HG03521 (cell line): ENCODE measurements around the gene CAMK2G.
A peak's percentile ranks its signal among the peaks of the same experiment; 100 is the strongest.

ENCODE experiments used
- ATAC-seq: cut with Tn5 transposase; IDR thresholded peaks from one replicate; pipeline ENCODE4 v1.9.1; 2021; ENCODE audit warnings: mild to moderate bottlenecking, moderate library complexity; ENCODE audit not compliant: unreplicated experiment

The CAMK2G gene

DNA sequence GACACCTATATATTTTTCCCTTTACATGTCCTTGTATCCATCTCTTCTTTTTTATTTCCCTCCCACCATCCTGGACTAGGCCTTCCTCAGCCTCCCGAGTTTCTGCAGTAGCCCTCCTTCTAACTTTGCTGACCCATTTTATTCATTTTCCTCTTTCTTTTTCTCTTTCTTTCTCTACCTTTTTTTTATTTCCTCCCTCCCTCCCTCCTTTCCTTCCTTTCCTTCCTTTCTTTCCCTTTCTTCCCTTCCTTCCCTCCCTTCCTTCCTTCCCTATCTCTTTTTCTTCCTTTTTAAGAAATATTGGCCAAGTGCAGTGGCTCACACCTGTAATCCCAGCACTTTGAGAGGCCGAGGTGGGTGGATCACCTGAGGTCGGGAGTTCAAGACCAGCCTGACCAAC lies 9.7 kb upstream of the CAMK2G start:
- no peak for ATAC-seq

DNA sequence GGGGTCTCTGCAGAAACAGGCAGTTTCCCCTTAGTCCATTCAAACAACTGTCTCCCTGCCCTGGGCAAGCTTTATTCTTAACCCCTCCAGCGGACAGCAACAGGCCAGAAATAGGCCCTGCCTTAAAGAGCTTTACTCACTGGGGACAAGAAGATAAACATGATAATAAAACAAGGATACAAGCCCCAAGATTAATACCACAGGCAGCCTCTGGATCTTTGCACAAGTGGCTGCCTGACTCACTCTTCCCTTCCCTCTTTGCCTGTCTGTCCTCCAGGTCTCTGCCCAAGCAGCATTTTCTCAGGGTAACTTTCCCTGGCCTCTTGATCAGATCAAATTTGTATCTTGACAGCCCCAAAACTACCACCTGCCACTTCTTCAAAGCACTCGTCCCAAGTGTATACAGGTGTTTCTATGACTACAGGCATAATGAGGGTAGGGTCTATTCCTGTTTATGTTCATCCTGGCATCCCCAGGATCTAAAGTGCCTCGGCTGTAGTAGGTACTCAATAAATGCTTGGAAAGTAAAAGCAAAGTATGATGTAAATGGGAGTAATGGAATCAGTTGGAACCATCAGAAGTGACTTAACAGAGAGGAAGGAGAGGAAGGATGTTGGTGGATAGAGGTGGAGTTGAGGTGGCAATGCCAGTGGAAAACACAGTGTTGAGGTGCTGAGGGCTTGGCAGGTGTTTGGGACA lies 7.0 kb upstream of the CAMK2G start:
- no peak for ATAC-seq

DNA sequence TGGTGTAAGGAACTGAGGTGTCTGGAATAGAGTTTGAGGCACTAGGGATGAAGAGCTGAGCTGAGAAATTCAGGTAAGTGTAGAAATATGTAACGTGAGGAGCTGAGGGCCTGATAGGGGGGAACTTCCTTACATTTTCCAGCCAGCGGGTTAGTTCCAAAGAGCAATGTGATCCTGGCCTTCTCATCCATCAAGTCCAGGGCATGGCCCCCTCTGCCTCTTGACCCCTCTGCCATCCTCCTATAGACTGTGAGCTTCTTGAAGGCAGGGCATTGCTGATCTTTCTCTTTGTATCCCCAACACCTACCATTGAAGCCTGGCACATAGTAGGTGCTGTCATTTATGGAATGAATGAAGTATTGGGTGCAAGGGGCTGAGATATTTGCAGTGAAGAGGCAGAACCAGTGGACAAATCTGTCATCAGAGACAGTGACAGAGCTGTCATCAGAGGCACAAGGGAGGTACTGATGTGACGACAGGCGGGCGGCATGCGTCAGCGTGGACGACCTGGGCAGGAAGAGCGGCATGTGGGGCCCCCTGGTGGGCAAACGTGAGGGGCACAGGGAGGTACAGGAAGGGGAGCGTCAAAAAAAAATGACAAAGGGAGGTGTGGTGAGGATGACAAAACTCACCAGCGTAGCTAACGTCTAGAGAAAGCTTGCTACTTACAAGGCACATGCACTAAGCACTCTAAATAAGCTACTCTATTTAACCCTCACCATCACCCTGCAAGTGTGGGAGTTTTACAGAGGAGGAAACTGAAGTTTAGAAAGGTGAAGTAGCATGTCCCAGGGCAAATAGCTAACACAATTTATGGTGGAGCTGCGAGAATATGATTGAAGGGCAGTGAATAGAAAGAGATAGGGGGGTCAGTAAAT lies 5.2 kb upstream of the CAMK2G start:
- ATAC-seq, result peak; percentile 73

DNA sequence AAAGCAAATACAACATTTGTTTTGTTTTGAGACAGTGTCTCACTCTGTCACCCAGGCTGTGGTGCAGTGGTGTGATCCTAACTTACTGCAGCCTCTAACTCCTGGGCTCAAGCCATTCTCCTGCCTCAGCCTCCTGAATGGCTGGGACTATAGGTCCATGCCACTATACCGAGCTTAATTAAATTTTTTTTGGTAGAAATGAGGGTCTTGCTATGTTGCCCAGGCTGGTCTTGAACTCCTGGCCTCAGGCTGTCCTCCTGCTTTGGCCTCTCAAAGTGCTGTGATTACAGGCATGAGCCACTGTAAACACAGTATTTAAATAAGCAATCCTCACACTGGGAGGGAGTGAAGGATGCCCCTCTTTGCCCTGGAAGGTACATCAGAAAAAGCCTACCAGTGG lies 4.0 kb upstream of the CAMK2G start:
- ATAC-seq, result no peak

DNA sequence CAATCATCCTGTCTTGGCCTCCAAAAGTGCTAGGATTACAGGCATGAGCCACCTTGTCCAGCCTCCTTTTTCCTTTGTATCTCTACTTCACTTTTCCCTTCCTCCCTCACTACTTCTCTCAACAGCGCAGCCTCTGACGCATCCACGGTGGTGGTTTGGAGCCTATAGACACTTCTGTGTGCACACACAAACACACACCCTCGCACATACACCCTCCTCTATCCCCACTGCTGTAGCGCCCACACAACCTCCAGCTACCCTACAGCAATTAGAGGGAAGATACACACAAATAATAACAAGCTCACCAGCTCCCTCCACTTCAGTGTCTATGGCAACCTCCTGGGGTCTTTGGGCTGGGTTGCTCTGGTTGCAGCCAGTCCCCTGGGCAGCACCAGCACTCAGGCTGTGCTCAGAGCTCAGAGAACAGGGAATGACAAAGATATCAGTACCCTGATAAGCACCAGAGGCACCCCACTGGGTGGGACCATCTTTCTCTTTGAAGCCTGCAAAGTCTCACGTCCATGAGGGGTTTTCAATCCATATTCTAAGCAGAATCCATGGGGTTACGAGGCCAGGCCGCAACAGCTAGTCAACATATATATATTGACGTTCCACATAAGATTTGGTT lies 3.3 kb upstream of the CAMK2G start:
- no peak for ATAC-seq

DNA sequence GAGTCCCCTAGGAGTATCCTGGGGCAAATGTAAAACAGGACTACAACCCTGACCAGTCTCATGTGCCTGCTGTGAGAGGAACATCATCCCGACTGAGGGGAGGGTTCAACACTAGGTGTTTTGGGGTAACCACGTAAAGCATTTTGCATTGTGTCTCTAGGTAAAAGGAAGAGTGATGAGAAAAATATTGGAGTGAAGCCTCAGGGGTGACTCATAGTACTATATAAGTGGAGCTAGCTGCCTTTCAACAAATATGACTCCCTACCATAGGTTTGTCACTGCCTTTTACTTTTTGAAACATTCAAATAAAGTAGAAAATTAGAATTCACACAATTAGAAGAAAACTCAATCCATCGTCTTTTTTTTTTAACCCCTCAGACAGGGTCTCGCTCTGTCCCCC lies 2.6 kb upstream of the CAMK2G start:
- no peak for ATAC-seq

DNA sequence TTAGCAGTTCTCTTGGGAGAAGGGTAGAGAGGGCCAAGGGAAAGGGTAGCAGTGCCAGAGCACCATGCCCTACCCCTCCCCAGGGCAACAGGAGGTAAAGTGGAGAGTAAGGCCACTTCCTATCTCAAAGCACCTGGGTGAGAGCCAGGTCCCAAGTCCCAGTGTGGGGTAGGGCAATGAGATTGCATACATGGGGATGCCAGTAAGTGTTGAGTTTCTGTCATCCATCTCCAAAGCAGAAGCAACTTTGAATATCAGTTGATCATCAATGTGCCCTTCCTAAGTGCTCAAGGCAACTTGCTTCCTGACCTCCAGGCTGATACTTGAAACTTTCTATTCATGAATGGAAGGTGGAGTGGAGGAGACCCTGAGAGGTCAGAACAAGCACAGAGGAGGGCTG lies 2.2 kb upstream of the CAMK2G start:
- no peak for ATAC-seq

DNA sequence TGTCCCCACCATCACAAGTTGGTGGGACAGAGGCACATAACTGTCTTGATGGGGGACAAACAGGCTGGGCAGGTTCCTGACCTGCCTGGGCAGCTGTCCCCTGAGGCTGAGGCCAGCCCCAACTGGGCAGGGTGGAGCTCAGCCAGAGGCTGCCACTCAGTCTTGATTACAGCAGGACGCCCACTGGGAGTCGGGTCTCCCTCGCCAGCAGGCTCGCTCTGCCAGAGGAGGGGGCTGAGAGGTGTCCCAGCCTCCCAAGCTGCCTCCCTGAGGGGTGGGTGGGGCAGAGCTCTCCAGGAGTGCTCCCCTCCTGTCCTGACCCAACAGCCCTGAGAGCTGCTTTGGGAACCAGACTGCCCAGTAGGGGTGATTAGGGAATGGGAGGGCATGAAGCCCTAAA lies 1.8 kb upstream of the CAMK2G start:
- no peak for ATAC-seq

DNA sequence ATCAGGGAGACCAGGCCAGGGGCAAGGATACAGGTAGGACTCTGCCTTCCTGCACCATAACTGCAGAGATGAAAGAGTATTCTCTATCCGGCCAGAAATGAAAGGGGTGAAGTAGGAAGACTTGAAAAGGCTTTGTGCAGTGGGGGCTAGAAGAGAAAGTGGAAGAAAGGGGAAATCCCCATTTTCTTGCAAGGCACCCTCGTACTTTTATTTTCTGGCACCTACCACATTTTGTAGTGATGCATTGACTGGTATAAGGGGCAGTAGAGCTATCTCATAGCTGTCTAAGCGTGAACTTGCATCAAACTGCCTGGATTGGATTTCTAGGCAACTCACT lies 752 bp upstream of the CAMK2G start:
- peak; percentile 1 for ATAC-seq

DNA sequence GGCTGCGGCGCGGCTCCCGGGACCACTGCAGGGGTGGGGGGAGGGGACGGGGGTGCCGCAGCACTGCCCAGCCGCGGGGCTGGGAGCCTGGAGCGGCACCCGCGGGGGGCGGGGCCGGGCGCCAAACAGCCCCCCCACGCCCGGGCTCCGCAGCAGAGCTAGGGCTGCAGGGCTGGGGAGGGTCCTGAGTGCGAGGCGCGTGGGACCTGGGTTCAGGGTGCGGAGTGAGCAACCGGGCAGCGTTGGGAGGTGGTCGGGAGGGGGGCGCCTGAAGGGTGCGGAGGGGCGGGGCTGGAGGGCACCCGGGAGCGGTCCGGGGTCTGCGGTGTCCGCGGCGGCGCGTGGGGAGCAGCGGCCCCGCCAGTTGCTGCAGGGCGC lies 528 bp downstream of the CAMK2G start:
- no peak for ATAC-seq

DNA sequence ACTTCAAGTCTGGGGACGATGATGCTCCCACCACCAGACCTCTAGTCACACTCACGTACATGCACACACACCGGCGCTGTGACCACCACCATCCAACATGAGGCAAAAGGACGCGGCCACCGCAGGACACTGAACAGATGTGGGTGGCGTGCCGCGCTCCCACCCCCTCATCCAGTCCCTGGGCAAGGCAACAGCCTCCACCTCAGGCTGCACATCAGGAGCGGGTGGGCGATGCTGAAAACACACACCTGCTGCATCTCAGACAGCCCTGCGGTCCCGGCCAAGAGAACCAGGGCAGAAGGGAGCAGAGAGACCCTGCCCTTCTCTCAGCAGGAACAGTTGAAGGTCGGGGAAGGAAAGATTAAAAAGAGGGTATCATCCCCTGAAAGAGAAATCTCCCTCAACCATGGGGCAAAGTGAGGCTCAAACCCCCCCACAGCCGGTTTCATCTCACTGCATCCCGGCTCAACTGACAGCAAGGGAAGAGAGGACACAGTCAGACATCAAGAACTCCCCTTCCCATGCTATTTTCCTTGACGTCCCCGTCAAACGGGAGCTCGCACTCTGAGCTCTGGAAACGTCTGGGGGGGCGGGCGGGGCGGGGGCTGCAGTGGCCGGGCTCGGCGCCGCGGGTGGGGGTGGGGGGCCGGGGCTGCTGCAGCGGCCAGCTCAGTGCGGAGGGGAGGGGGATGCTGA lies 1.1 kb downstream of the CAMK2G start:
- ATAC-seq, result no peak

DNA sequence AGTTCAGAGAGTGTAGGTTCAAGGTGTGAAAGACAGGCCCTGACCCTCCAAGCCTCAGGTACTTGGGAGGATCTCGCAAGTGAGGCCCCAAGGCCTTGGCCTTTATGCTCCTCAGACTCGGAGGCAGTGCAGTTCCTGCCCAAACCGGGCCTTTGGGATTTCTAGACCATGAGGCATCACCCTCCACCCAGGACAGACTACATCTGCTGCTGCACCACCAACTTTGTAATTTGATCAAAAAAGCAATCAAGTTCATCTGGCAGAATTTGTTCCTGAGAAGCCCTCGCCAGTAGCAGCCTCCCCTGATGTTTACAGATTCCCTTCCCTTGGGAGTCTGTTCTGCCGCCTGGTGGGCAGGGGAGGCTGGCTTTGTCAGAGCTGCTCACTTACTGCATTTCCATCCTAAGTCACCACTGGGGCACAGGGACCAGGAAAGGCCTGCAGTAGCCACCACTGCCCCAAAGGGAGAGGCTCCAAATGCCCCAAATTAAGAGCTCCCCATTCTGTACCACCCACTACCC lies 2.1 kb downstream of the CAMK2G start:
- no peak for ATAC-seq

DNA sequence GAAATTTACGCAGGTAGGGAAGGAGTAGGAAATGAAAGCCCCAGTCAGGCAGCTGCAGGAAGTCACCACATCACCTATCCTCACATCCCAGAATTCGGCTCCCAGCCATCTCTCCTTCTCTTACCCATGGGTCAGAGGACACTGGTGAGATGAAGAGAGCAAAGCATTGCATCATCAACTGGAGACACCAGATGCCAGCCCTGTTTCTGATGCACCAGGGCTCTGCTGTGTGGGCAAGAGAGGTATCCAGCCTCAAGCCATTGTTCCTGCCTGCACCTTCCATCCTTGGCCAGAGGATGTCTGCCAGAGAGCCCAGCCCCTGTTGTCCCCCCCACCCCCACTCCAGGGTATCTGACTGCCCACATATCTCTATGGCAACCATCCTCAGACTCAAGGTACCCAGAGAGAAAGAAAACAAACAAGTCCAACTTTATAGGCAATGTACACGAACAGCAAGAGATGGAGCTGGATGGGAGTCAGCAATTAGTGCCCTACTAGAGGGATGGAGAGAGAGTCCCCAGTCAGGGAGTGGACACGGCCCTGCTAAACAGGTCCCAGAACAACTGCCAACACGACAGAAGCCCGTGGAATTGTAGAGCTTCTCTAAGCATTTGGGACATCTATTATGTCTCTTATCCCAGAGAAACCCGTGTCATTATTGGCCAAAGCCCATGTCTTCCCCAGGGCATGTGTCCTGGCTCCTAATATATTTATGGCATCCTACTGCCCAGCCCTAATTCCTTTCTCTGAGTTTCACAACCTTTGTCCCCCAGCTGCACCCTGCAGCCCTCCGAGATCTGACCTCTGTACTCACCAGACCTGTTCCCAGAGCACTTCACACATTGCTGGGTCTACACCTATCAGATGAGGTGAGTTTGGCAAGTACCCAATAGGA lies 2.8 kb downstream of the CAMK2G start:
- no peak for ATAC-seq

DNA sequence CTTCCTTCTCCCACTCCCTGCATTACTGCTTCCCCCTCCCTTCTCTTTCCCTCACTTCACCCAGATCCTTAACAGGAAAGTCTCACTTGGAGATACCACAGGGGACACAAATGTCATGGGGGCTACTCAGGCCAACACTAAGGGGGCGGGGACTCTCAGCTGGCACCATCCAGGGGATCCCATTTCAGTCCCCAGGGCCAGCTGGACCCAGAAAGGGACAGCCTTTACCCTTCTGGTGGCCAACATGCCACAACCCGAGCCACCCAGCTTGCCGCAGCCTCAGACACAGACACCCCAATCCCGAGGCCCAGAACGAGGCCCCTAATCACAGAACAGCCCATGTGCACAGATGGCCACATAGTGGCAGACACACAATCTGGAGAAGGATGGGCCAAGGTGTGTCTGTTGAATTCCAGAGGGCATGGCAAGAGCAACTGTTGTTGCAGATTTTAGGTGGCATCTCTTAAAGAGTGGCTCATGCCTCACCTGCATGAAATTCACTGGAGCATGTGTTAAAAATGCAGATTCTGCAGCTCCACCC lies 5.6 kb downstream of the CAMK2G start:
- no peak for ATAC-seq

DNA sequence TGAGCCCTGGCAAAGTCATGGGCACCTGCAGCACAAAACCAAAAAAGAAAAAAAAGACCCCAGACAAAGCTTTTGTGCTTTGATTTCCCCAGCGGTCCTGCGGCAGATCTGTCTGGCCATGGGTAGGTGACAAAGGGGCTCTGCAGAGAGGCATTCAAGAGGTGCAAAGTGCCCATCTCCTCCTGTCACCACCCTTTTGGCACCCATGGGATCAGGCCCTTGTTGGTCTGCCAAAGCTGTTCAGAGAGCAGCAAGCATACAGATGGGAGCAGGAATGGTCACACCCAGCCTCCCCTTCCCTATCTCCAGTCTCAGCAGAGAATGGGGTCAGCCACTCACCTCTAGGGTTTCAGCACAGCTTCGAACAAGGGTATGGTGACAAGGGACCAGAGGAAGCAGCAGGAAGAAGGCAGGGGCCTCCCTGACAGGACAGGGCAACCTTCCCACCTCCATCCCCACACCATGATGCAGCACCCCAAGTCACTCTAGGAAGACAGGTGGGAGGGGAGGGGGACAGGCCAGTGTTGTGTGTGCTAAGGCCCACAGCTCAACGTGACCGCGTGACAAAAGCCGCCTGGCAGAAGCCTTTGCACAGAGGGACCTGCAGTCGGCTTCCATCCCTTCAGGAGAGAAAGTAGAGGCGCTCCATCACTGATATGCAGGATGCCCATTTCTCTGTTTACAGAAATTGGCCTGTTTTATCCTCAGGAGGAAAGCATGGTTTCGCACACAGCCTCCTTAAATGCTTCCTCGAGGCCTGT lies 6.3 kb downstream of the CAMK2G start:
- ATAC-seq, result no peak

DNA sequence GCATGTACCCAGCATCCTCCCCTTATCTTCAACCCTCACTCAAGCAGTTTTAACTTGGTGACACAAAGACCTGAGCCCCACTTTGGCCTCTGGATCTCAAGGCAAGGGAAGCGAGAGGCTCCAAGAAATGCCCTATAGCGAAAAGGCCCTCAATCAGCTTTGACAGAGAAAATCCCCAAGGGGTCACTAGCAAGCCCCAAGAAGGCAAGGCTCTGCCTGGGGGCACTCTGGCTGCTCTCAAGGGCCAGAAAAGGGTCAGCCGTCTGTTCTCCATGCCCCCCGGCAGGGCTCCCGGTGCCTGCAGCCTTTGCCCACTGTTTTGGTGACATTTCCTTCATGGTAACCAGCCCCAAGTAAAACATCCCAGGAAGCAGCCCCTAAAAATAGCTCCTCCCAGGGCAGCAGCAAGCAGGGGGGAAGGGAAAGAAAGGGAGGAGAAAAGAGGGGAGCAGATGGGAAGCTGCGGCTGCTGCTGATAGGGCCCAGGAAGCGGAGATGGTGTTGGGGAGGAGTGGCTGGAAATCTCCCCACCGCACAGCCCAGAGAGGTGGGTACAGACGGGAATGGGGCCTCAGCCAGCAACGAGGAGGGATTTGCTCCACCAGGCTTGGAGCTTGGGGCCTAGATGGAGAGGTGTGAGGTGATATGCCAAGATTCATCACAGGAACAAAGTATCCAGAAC lies 7.1 kb downstream of the CAMK2G start:
- no peak for ATAC-seq

DNA sequence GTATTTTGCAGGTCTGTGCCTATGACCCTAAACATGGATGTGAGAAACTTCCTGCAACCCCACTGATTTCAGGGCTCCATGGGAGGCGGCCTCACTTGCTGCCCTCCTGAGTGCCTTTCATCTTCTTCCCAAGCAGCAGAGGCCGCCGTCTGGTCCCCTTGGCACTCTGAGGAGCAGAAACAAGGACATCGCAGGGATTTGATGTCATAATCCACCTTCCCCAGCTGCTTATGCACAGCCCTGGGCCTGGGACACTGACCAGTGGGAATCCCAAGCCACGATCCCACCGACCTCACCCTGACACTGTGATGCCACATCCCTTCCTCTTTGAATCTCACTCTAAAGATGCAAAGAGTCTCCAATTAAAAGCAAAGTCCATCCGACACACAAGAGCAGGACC lies 7.7 kb downstream of the CAMK2G start:
- no peak for ATAC-seq
